Measurements from ENCODE around the gene NAT14.

DNA sequence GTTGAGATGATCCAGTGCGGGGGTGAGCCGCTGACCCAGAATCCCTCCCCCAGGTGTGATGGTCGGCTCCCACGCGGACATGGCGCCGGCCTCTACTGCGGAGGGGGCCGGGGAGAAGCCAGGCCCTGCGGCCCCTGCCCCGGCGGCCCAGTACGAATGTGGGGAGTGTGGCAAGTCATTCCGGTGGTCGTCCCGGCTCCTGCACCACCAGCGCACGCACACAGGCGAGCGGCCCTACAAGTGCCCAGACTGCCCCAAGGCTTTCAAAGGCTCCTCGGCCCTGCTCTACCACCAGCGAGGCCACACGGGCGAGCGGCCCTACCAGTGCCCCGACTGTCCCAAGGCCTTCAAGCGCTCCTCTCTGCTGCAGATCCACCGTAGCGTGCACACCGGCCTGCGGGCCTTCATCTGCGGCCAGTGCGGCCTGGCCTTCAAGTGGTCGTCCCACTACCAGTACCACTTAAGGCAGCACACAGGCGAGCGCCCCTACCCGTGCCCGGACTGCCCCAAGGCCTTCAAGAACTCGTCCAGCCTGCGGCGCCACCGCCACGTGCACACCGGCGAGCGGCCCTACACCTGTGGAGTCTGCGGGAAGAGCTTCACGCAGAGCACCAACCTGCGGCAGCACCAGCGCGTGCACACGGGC lies 3.7 kb upstream of the NAT14 start:
- TF ChIP-seq, protein P1, sequence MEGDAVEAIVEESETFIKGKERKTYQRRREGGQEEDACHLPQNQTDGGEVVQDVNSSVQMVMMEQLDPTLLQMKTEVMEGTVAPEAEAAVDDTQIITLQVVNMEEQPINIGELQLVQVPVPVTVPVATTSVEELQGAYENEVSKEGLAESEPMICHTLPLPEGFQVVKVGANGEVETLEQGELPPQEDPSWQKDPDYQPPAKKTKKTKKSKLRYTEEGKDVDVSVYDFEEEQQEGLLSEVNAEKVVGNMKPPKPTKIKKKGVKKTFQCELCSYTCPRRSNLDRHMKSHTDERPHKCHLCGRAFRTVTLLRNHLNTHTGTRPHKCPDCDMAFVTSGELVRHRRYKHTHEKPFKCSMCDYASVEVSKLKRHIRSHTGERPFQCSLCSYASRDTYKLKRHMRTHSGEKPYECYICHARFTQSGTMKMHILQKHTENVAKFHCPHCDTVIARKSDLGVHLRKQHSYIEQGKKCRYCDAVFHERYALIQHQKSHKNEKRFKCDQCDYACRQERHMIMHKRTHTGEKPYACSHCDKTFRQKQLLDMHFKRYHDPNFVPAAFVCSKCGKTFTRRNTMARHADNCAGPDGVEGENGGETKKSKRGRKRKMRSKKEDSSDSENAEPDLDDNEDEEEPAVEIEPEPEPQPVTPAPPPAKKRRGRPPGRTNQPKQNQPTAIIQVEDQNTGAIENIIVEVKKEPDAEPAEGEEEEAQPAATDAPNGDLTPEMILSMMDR (conservative IDR thresholded peaks at IDR 0.05; ENCODE audit: low read depth, low read length), result no peak
- TF ChIP-seq EZH2phosphoT487 (IDR thresholded peaks at IDR 0.05; ENCODE audit: borderline replicate concordance, low read length) (no peak), EZH2 (IDR thresholded peaks at IDR 0.05; ENCODE audit: low read length, unreplicated experiment) (no peak)

Data from PC-3 (cell line).